A549 (cell line): Measurements from ENCODE around the gene STIM2.

Experiments
- CEBPB ChIP-seq, 2 experiments: fragments of >200 bp in 1 of 2; sonication (Bioruptor Twin) in 1 of 2; formaldehyde crosslinking in 1 of 2; IDR thresholded peaks; 2 replicates each; pipeline ENCODE4 v1.6.1; 2012 to 2016
- CTCF ChIP-seq: fragments of >200 bp; sonication (Bioruptor Twin); formaldehyde crosslinking; IDR thresholded peaks from 3 replicates; pipeline ENCODE4 v1.5.1; 2016
- MAX ChIP-seq: IDR thresholded peaks from 2 replicates; pipeline ENCODE4 v1.6.1; 2012
- PBX3 ChIP-seq: IDR thresholded peaks from 2 replicates; pipeline ENCODE4 v1.6.1; 2012
- POLR2A ChIP-seq: IDR thresholded peaks from 2 replicates; pipeline ENCODE4 v1.6.1; 2012; ENCODE audit warnings: mild to moderate bottlenecking, low read length
- RCOR1 ChIP-seq: fragments of 150-350 bp; IDR thresholded peaks from 2 replicates; pipeline ENCODE4 v1.6.1; 2014; ENCODE audit warnings: antibody characterized with exemption, low read length, low read depth
- RFX5 ChIP-seq: fragments of 450-650 bp; IDR thresholded peaks from 2 replicates; pipeline ENCODE4 v1.7.1; 2014; ENCODE audit warnings: antibody characterized with exemption, mild to moderate bottlenecking, moderate library complexity
- SMC3 ChIP-seq: fragments of >200 bp; sonication (Bioruptor Twin); formaldehyde crosslinking; IDR thresholded peaks from 3 replicates; pipeline ENCODE4 v1.6.1; 2018; ENCODE audit warnings: inconsistent platforms
- ZFP36 ChIP-seq: fragments of 450-650 bp; IDR thresholded peaks from 2 replicates; pipeline ENCODE4 v1.6.1; 2014; ENCODE audit warnings: borderline replicate concordance; ENCODE audit not compliant: partially characterized antibody

- no peak for TF ChIP-seq MAX
- TF ChIP-seq PBX3, result no peak
- no peak for TF ChIP-seq POLR2A
- no peak for TF ChIP-seq RFX5
- TF ChIP-seq SMC3, result no peak
- TF ChIP-seq CTCF, result no peak
- no peak for TF ChIP-seq ZFP36
- TF ChIP-seq CEBPB (IDR thresholded peaks at IDR 0.05), result peak in 1 of 2 experiments; percentile 45; a peak in 1 of 4 replicates
- TF ChIP-seq RCOR1, result no peak
Observed at GRCh38 chr4:26878794-26879391, 18.3 kb downstream of the STIM2 start.
